Testis (tissue), 2 donors: ENCODE data around the gene SCYGR7.

ENCODE experiments used
- CTCF ChIP-seq, 3 experiments: fragments of 450-650 bp in 2 of 3; fragments of 200-600 bp in 1 of 3; sonication (generic) in 1 of 3; IDR thresholded peaks; one replicate each; pipeline ENCODE4 v1.5.1; 2016 to 2019; ENCODE audit warnings: antibody characterized with exemption in 3 of 3, mild to moderate bottlenecking in 2 of 3, moderate library complexity in 1 of 3
- POLR2A ChIP-seq: fragments of 450-650 bp; IDR thresholded peaks from one replicate; pipeline ENCODE4 v1.6.1; 2017; ENCODE audit warnings: antibody characterized with exemption, mild to moderate bottlenecking, moderate library complexity

GRCh38 chr2:227728035-227728434, at the start of gene SCYGR7:
- TF ChIP-seq POLR2A (no peak), CTCF (IDR thresholded peaks at IDR 0.05) (no peak)
